Mesangial cell (primary cell): ENCODE results near the gene MON1A. TPM values are rescaled to one million over a fixed set of nuclear protein-coding genes. Genes with fewer than 3 reads are reported as not detected.

ENCODE experiments used
- total RNA-seq: library from RNA; depleted of rRNA; stranded (reverse); fragments of >200 nt; gene quantifications from 2 replicates; pipeline ENCODE4 v1.2.3, GENCODE V29; 2015

The MON1A gene
- total RNA-seq: 11.5 and 17.9 TPM in 2 replicates

GRCh38 chr3:49929291-49930167 lies at the start of gene MON1A:
Gene MON1A (minus strand): TSS chr3:49929811. CDS start chr3:49913346, 16,465 bp downstream.

GRCh38 chr3:49939858-49940666 lies 10.5 kb upstream of the MON1A start, which contains the start of gene RBM6:
Gene RBM6 (plus strand): TSS chr3:49940150. CDS start chr3:49962642, 22,492 bp downstream.

GRCh38 chr3:49903451-49904424 lies 25.9 kb downstream of the MON1A start, which contains the start of gene MST1R:
Gene MST1R (minus strand): TSS chr3:49903873. CDS start chr3:49903609, 264 bp downstream.

GRCh38 chr3:49869525-49870126 lies 60.0 kb downstream of the MON1A start, which contains the start of gene CAMKV:
Gene CAMKV (minus strand): TSS chr3:49869906. CDS start chr3:49862388, 7,518 bp downstream.

Other genes with a start within 250 kb of the MON1A start
- 6.0 and 61.0 TPM in 2 replicates for gene MST1, start 240.3 kb downstream of the MON1A start, total RNA-seq
- 21.0 and 38.0 TPM in 2 replicates for gene RNF123, start 240.3 kb downstream of the MON1A start, total RNA-seq
- 0.16 and 1.4 TPM in 2 replicates for gene AMIGO3, start 210.1 kb downstream of the MON1A start, total RNA-seq
- gene GMPPB, start 205.9 kb downstream of the MON1A start, total RNA-seq: 18.3 and 72.4 TPM in 2 replicates
- gene IP6K1, start 143.3 kb downstream of the MON1A start, total RNA-seq: 32.9 and 51.1 TPM in 2 replicates
- not detected in 2 replicates for gene CDHR4, start 129.9 kb downstream of the MON1A start, total RNA-seq
- 0.76 and 0.81 TPM in 2 replicates for gene INKA1, start 126.5 kb downstream of the MON1A start, total RNA-seq
- 7.0 and 22.6 TPM in 2 replicates for gene UBA7, start 115.9 kb downstream of the MON1A start, total RNA-seq
- gene TRAIP, start 73.2 kb downstream of the MON1A start, total RNA-seq: 3.4 and 11.9 TPM in 2 replicates
- gene CAMKV, start 59.9 kb downstream of the MON1A start, total RNA-seq: not detected in 2 replicates
- 0.65 and 2.0 TPM in 2 replicates for gene MST1R, start 25.9 kb downstream of the MON1A start, total RNA-seq
- gene RBM6, start 10.3 kb upstream of the MON1A start, total RNA-seq: 16.8 and 25.0 TPM in 2 replicates
- gene RBM5, start 159.1 kb upstream of the MON1A start, total RNA-seq: 48.1 and 64.3 TPM in 2 replicates
- gene SEMA3F, start 225.5 kb upstream of the MON1A start, total RNA-seq: 23.8 and 42.1 TPM in 2 replicates